Measurements from ENCODE around the gene NANP.
"Not testable (repeated sequence)": the region's sequence is repeated elsewhere in the genome, so short reads cannot be mapped to it uniquely, and the experiment has no call there.

DNA sequence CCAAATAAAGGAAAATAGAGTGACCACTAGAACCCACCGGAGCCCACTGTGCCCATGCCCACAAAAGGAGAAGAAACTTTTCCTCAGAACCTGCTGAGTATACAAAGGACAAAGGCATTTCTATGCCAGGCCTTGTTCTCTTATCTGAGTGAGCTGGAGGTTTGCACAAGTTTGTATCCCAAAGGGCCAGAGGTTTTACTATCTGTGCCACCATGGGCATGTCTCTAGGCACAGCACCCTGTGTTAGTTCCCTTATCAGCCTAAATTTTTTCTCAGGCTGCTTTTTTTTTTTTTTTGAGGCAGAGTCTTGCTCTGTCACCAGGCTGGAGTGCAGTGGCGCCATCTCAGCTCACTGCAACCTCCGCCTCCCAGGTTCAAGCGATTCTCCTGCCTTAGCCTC, 29.1 kb upstream of the NANP start:
- TF ChIP-seq, protein P1, sequence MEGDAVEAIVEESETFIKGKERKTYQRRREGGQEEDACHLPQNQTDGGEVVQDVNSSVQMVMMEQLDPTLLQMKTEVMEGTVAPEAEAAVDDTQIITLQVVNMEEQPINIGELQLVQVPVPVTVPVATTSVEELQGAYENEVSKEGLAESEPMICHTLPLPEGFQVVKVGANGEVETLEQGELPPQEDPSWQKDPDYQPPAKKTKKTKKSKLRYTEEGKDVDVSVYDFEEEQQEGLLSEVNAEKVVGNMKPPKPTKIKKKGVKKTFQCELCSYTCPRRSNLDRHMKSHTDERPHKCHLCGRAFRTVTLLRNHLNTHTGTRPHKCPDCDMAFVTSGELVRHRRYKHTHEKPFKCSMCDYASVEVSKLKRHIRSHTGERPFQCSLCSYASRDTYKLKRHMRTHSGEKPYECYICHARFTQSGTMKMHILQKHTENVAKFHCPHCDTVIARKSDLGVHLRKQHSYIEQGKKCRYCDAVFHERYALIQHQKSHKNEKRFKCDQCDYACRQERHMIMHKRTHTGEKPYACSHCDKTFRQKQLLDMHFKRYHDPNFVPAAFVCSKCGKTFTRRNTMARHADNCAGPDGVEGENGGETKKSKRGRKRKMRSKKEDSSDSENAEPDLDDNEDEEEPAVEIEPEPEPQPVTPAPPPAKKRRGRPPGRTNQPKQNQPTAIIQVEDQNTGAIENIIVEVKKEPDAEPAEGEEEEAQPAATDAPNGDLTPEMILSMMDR (IDR thresholded peaks at IDR 0.05), result not testable (repeated sequence)
- TF ChIP-seq EZH2phosphoT487 (IDR thresholded peaks at IDR 0.05; ENCODE audit: borderline replicate concordance, low read depth); RAD21 (IDR thresholded peaks at IDR 0.05; ENCODE audit: low read length); POLR2AphosphoS5 (IDR thresholded peaks at IDR 0.05; ENCODE audit: low read depth, low read length); RCOR1 (IDR thresholded peaks at IDR 0.05; ENCODE audit: low read length): not testable (repeated sequence)
- TF ChIP-seq, protein P2, sequence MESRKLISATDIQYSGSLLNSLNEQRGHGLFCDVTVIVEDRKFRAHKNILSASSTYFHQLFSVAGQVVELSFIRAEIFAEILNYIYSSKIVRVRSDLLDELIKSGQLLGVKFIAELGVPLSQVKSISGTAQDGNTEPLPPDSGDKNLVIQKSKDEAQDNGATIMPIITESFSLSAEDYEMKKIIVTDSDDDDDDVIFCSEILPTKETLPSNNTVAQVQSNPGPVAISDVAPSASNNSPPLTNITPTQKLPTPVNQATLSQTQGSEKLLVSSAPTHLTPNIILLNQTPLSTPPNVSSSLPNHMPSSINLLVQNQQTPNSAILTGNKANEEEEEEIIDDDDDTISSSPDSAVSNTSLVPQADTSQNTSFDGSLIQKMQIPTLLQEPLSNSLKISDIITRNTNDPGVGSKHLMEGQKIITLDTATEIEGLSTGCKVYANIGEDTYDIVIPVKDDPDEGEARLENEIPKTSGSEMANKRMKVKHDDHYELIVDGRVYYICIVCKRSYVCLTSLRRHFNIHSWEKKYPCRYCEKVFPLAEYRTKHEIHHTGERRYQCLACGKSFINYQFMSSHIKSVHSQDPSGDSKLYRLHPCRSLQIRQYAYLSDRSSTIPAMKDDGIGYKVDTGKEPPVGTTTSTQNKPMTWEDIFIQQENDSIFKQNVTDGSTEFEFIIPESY (IDR thresholded peaks at IDR 0.05; ENCODE audit: borderline replicate concordance, low read depth), result not testable (repeated sequence)

Data from SK-N-SH (cell line).